SK-N-SH treated with all-trans-retinoic acid at 6 μM for 48 hours (cell line): ENCODE data around the gene IL36RN.

Experiments used
- ZC3H10 ChIP-seq: fragments of 250-450 bp; sonication (Bioruptor Pico); IDR thresholded peaks from 2 replicates; pipeline ENCODE4 v1.5.1; 2021; ENCODE audit warnings: mild to moderate bottlenecking, moderate library complexity
- ZFP30 ChIP-seq: fragments of 450-650 bp; formaldehyde crosslinking; IDR thresholded peaks from 2 replicates; pipeline ENCODE4 v1.5.0; 2022; ENCODE audit warnings: mild to moderate bottlenecking, moderate library complexity
- TF ChIP-seq, protein P1 (sequence below): fragments of 250-450 bp; sonication (Bioruptor Pico); IDR thresholded peaks from 2 replicates; pipeline ENCODE4 v1.8.0; 2020; ENCODE audit warnings: mild to moderate bottlenecking, moderate library complexity, borderline replicate concordance

GRCh38 chr2:113081488-113082210 is 22.7 kb downstream of the IL36RN start:
- TF ChIP-seq ZC3H10 (no peak), ZFP30 (CRISPR knock-in tag) (no peak)
- TF ChIP-seq, protein P1, sequence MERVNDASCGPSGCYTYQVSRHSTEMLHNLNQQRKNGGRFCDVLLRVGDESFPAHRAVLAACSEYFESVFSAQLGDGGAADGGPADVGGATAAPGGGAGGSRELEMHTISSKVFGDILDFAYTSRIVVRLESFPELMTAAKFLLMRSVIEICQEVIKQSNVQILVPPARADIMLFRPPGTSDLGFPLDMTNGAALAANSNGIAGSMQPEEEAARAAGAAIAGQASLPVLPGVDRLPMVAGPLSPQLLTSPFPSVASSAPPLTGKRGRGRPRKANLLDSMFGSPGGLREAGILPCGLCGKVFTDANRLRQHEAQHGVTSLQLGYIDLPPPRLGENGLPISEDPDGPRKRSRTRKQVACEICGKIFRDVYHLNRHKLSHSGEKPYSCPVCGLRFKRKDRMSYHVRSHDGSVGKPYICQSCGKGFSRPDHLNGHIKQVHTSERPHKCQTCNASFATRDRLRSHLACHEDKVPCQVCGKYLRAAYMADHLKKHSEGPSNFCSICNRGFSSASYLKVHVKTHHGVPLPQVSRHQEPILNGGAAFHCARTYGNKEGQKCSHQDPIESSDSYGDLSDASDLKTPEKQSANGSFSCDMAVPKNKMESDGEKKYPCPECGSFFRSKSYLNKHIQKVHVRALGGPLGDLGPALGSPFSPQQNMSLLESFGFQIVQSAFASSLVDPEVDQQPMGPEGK (CRISPR knock-in tag): no peak
